NCI-H2081 (cell line): Measurements from ENCODE around the gene SPIN1.

Experiments
- DNase-seq, 2 experiments: peaks; one replicate each; lab custom pipeline; 2025; lab: John Stamatoyannopoulos, UW

The SPIN1 gene

DNA sequence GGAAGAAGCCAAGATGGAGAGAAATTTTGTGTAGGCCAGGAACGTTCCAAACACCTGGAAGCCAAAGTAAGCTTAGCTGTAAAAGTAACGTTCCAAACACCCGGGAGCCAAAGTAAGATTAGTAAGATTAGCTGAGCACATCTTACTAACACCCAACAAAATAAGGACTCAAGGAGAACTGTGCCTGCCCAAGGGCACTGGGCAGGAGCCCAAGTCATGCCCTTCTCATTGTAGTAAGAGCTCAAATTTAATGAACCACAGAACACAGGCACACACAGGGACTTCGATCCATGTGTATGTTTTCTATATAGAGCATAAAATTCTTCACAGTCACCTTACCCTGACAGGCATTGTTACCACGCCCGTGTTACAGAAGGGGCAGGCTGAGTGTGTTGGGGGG lies 110.6 kb downstream of the SPIN1 start:
- DNase-seq: no peak

DNA sequence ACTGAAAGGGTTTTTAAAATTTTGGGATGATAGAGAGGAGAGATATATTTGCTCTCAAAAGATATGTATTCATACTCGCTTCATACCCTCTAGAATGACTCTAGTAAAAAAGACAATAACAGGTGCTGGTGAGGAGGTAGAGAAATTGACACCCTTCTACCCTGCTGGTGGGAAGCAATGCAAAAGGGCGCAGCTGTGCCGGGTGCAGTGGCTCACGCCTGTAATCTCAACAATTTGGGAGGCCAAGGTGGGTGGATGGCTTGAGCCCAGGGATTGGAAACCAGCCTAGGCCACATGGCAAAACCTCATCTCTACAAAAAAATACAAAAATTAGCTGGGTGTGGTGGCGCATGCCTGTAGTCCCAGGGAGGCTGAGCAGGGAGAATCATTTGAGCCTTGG lies 112.8 kb downstream of the SPIN1 start:
- no peak for DNase-seq

DNA sequence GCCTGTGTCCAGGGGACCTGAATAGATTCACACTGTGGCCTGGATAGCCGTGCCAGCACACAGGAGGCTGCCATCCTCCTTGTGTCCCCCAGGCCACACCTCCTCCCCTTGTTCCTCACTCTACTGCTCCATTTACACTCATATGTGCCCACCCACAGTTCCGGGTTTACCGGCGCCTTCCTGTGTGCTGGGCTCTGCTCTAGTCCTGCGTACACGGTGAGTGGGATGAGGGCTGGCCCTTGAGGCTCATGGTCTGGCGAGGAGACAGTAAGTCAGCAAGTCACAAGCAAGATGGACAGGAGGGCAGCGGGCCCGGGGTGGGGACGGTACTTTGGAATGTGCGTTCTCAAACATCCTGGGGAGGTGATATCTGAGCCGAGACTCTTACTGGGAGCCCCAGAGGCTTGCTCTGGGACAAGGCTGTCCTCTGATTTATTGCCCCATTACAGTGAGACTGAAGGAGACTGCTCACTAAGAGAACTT lies 114.3 kb downstream of the SPIN1 start:
- DNase-seq: no peak

DNA sequence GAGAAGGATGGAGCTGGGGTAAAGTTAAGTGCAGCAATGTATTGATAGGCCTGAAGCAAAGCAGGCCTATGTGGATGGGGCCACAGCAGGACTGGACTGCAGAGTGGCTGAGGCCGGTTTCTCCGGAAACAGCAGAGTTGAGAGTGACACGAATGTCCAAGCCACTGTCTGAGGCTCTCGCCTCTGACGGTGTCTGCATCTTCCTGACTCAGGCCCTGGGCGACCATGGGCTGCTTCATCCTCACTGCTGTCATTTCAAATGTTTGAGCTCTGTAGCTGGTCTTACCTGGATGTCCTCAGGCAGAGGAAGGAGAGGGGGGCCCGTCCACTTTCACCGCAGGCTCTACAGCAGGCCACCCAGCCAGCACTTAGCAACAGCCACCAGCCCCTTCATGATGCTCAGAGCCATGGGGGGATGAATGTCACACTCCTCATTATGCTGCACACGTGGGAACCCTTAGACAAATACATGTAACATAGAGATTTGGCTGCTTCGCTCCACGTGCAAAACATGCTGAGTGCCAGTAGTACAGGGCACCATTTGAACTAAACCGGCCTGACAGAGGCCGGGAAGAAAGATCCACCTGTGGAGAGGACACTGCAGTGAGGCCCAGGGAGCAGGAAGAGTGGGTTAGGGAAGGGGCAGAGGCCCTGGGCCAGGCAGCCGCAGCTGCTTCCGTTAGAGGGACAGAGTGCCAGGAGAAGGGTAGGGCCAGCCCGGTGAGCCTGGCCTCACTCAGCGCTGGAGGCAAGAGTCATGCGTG lies 115.0 kb downstream of the SPIN1 start:
- DNase-seq: no peak

DNA sequence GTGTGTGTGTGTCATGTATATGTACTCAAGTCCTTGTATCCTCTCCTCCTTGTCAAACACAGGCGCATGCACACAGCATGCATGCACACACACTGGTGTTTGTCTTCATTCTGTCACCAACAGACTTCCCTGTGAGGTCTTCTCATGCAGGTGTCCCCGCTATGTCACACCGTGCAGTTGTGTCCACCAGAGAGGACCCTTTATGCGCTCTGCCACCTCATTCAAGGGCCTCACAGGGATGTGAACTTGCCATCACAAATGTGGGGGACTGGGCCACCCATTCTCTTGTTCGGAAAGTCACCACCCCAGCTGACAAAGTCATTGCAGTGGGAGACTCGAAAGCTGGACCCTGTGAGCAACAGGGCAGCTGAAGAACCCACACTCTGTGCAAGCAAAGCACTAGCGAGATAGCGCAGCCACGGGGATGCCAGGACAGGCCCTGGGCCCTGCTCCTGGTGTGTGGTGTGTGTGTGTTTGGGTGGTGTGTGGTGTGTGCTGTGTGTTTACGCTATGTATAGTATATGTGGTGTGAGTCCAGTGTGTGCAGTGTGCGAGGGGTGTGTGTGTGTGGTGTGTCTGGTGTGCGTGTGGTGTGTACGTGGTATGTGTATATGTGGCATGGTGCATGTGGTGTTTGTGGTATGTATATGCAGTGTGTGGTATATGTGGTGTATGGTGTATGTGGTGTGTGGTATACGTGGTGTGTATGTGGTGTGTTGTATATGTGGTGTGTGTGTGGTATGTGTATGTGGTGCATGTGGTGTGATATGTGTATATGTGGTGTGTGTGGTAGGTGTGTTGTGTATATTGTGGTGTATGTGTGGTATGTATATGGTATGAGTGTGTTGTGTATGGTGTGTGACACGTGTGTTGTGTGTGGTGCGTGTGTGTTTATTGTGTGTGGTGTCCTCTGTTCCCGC lies 115.9 kb downstream of the SPIN1 start:
- DNase-seq: no peak

DNA sequence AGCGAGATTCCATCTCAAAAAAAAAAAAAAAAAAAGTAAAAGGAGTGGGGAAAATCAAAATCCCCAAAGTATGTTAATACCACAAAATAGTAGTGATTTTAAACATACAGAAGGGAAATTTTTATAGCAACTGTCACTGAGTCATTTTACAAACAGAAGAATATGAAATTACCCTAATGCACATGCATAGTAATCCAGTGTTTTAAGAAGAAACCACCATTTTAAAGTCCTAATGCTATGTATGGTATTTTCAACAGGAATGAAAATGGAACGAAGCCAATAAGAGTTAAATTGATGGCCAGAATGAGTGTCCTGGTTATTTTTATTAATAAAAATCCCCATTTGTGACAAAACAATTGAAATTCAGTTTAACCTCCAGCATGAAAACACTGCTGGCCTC lies 120.1 kb downstream of the SPIN1 start:
- DNase-seq: no peak

DNA sequence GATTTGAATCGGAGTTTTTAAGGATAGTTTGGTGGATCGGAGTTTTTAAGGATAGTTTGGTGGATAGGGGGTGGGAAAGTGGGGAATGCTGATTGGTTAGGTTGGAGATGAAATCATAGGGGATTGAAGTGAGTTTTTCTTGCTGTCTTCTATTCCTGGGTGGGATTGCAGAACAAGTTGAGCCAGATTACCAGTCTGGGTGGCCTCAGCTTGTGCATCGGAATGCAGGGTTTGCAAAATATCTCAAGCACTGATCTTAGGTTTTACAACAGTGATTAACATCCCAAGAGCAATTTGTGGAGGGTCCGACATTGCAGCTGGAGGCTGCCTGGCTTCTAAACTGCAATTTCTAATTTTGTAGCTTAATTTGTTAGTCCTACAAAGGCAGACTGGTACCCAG lies 123.7 kb downstream of the SPIN1 start:
- no peak for DNase-seq

DNA sequence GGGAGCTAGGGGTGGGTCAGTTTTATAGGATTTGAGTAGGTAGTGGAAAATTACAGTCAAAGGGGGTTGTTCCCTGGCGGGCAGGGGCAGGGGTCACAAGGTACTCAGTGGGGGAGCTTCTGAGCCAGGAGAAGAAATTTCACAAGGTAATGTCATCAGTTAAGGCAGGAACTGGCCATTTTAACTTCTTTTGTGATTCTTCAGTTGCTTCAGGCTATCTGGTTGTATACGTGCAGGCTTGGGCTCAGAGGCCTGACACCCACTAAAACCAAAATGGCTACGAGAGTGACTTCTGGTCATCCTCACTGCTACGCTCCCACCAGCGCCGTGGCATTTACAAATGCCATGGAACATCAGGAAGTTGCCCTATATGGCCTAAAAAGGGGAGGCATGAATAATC lies 126.0 kb downstream of the SPIN1 start:
- no peak for DNase-seq

DNA sequence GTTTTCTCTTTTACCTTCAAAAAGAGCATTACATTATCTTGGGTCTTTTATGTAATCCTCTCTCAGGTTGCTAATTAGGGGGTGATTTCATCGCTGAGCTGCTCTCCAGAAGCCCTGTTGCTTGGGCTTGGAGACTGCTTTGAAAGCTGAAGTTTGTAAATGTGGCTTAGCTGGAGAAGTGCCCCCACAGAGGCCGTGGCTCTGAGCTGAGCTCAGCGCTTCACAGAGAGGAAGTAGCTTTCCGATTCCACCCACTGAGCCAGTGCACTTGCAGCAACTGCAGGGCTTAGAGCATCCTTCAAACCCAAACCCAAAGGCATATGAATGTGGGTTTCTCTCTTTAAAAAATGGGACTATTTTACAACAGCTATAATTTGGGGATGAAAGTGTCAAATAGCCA lies 133.1 kb downstream of the SPIN1 start:
- DNase-seq: no peak

DNA sequence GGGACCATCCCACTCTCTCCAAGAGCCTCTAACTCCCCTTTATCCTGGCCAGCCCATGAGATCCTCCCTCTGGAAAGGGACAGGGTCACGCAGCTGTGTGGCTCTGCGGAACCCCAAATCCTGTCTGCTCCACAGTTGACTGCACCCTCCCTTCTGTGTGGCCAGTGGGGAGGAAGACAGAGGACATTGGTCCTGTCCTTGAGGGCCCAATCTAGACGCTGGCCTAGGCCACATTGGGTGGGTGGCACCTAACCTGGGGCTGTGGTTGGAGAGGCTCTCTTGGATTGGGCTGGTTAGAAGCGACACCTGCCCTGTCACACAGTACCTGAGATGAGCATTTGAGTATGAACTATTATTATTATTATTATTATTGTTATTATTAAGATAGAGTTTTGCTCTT lies 134.1 kb downstream of the SPIN1 start:
- no peak for DNase-seq

DNA sequence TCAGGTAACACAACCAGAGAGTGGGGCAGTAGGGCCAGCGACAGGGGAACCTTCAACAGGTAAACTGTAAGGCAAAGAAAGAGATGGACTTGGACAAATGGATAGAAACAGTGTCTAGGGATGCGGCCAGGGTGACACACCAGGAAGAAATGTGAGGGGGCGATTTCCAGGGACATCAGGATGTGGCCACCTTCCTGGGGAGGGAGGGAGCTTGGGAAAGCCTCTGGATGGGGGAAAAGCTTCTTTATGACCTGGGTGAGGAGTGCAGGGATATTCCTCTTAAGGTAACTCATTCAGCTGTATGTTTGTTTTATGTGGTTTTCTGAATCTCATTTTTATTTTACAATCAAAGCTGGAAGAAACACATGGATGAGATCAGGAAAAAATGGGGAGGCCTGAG lies 134.8 kb downstream of the SPIN1 start:
- no peak for DNase-seq

DNA sequence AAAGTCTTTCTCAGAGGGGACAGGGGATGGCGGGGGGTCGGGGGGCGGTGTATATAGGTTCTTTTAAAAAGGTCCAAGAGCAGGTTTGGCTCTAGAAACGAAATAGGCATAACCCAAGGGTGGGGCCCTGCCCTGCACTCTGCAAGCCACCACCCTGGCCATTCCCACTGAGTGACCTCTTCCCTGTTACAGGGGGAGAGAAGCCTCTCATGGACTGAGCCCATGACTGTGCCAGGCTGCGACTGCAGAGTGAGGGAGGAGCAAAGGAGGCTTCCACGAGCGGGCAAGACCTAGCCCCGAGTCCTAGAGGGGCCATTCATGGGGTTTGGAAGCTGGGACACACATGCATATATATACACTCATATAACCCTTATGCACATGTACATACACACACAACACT lies 136.7 kb downstream of the SPIN1 start:
- DNase-seq: no peak

DNA sequence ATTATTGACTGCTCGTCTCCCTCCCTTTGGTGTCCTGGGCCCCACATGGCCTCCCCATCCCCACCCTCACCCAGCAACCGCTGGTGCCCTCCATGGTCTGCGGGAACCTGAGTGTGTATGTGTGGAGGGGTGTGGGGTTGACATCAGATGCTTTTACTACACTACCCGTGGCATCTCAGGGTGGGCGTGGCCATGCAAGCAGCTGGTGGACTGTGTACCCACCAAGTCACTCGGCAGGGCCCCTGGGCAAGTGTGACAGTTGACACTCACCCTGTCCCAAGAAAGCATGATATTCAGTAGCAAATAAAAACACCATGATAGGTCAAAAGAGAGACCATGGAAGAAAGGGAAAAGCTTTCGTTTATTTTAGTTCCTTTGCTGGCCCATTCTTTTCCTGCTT lies 139.4 kb downstream of the SPIN1 start:
- DNase-seq: no peak
